SK-N-SH (cell line): ENCODE results near the gene C19orf12. TPM values are rescaled to one million over a fixed set of nuclear protein-coding genes. Genes with fewer than 3 reads are reported as not detected.

Experiments
- CTCF ChIA-PET: fragments of 300-600, 350-600 bp; formaldehyde crosslinking; extraction: SDS; loops from one replicate; lab custom pipeline; 2021; lab: Yijun Ruan, JAX
- POLR2A ChIA-PET: fragments of 350-600 bp; sonication (Branson Sonifier 250); formaldehyde crosslinking; extraction: SDS; loops from one replicate; lab custom pipeline; 2020; ENCODE audit warnings: antibody characterized with exemption, inconsistent platforms; lab: Yijun Ruan, JAX
- DNase-seq: peaks from one replicate; pipeline ENCODE4 v3.0.0; 2012
- H2AFZ ChIP-seq: fragments of 200-600 bp; sonication (generic); 2 replicates; pipeline ENCODE4 v1.8.1; 2016; ENCODE audit warnings: antibody characterized with exemption, mild to moderate bottlenecking, low read depth
- H3F3A ChIP-seq: fragments of 200-600 bp; sonication (generic); replicated peaks from 2 replicates; pipeline ENCODE3; 2016; ENCODE audit warnings: antibody characterized with exemption, mild to moderate bottlenecking; ENCODE audit not compliant: insufficient read depth
- H3K27ac ChIP-seq, 2 experiments: fragments of 200-500 bp in 1 of 2; fragments of 200-600 bp in 1 of 2; sonication (Bioruptor generic) in 1 of 2; sonication (generic), shearing (Covaris generic) in 1 of 2; 2 replicates each; pipeline versions ENCODE4 v1.5.1 to v1.6.1; 2014 to 2016; ENCODE audit warnings: low read depth in 2 of 2, inconsistent platforms in 1 of 2, low read length in 1 of 2, mild to moderate bottlenecking in 1 of 2, mixed read lengths in 1 of 2
- H3K27me3 ChIP-seq: fragments of 200-600 bp; sonication (generic), shearing (Covaris generic); 2 replicates; pipeline ENCODE4 v1.6.1; 2016; ENCODE audit warnings: mixed run types; ENCODE audit not compliant: insufficient read depth
- H3K36me3 ChIP-seq, 2 experiments: fragments of 200-500 bp in 1 of 2; fragments of 200-600 bp in 1 of 2; sonication (Bioruptor generic) in 1 of 2; sonication (generic) in 1 of 2; replicated peaks in 1 of 2; 2 replicates each; pipeline versions ENCODE3 to v1.5.1; 2014 to 2016; ENCODE audit warnings: low read length in 1 of 2, mild to moderate bottlenecking in 1 of 2; ENCODE audit not compliant: insufficient read depth in 2 of 2, control insufficient read depth in 1 of 2
- H3K4me1 ChIP-seq, 2 experiments: fragments of 200-500 bp in 1 of 2; fragments of 200-600 bp in 1 of 2; sonication (Bioruptor generic) in 1 of 2; sonication (generic), shearing (Covaris generic) in 1 of 2; 2 replicates each; pipeline versions ENCODE4 v1.5.1 to v1.6.1; 2014 to 2016; ENCODE audit warnings: low read depth in 1 of 2, low read length in 1 of 2, mixed run types in 1 of 2; ENCODE audit not compliant: insufficient read depth in 2 of 2, control insufficient read depth in 1 of 2
- H3K4me2 ChIP-seq: fragments of 200-600 bp; sonication (generic), shearing (Covaris generic); 2 replicates; pipeline ENCODE4 v1.6.1; 2017; ENCODE audit warnings: mixed run types
- H3K4me3 ChIP-seq, 2 experiments: fragments of 200-500 bp in 1 of 2; fragments of 200-600 bp in 1 of 2; sonication (Bioruptor generic) in 1 of 2; sonication (generic), shearing (Covaris generic) in 1 of 2; 2 replicates each; pipeline versions ENCODE4 v1.5.1 to v1.8.1; 2014 to 2016; ENCODE audit warnings: low read depth in 2 of 2, inconsistent platforms in 1 of 2, low read length in 1 of 2, mild to moderate bottlenecking in 1 of 2, mixed read lengths in 1 of 2, moderate library complexity in 1 of 2
- H3K79me2 ChIP-seq: fragments of 200-600 bp; sonication (generic); 2 replicates; pipeline ENCODE4 v1.8.1; 2017; ENCODE audit warnings: mild to moderate bottlenecking; ENCODE audit not compliant: insufficient read depth
- H3K9ac ChIP-seq: fragments of 200-600 bp; sonication (generic); 2 replicates; pipeline ENCODE4 v1.6.1; 2017; ENCODE audit warnings: mixed run types
- H3K9me2 ChIP-seq: fragments of 200-600 bp; sonication (generic); 2 replicates; pipeline ENCODE4 v1.6.1; 2017; ENCODE audit warnings: mixed run types
- H3K9me3 ChIP-seq: fragments of 200-600 bp; sonication (generic); 2 replicates; pipeline ENCODE4 v1.6.1; 2017; ENCODE audit warnings: mixed run types, mild to moderate bottlenecking, moderate library complexity
- H4K20me1 ChIP-seq: fragments of 200-600 bp; sonication (generic); 2 replicates; pipeline ENCODE4 v1.6.1; 2017; ENCODE audit warnings: mild to moderate bottlenecking, mixed run types; ENCODE audit not compliant: insufficient read depth
- FOSL2 ChIP-seq: IDR thresholded peaks from 2 replicates; pipeline ENCODE4 v1.4.0; 2012; ENCODE audit warnings: low read depth, mild to moderate bottlenecking, moderate library complexity, borderline replicate concordance
- GABPA ChIP-seq: IDR thresholded peaks from 2 replicates; pipeline ENCODE4 v1.4.0; 2012; ENCODE audit warnings: low read depth, mild to moderate bottlenecking
- GATA2 ChIP-seq: sonication (generic); formaldehyde crosslinking; IDR thresholded peaks from 2 replicates; pipeline ENCODE4 v1.5.0; 2020; ENCODE audit warnings: mild to moderate bottlenecking, missing genetic modification reagents
- JUND ChIP-seq: IDR thresholded peaks from 2 replicates; pipeline ENCODE4 v1.4.0; 2012
- NFIC ChIP-seq: IDR thresholded peaks from 2 replicates; pipeline ENCODE4 v1.4.0; 2012; ENCODE audit warnings: borderline replicate concordance
- NRF1 ChIP-seq: IDR thresholded peaks from 2 replicates; pipeline ENCODE4 v1.6.1; 2012; ENCODE audit warnings: low read depth, mild to moderate bottlenecking, low read length
- POLR2AphosphoS5 ChIP-seq: IDR thresholded peaks from 2 replicates; pipeline ENCODE4 v1.6.1; 2012; ENCODE audit warnings: low read depth, low read length
- RFX5 ChIP-seq: IDR thresholded peaks from 2 replicates; pipeline ENCODE4 v1.6.1; 2012; ENCODE audit warnings: mild to moderate bottlenecking, improper control_type of control experiment, low read length
- SMC3 ChIP-seq: IDR thresholded peaks from 2 replicates; pipeline ENCODE4 v1.6.1; 2012; ENCODE audit warnings: low read depth, low read length, improper control_type of control experiment
- TAF1 ChIP-seq: IDR thresholded peaks from 2 replicates; pipeline ENCODE4 v1.6.1; 2012; ENCODE audit warnings: low read depth, mild to moderate bottlenecking, low read length, moderate library complexity, borderline replicate concordance
- TEAD4 ChIP-seq: IDR thresholded peaks from 2 replicates; pipeline ENCODE4 v1.4.0; 2012; ENCODE audit warnings: mild to moderate bottlenecking, borderline replicate concordance; ENCODE audit not compliant: insufficient read depth
- YY1 ChIP-seq: IDR thresholded peaks from 2 replicates; pipeline ENCODE4 v1.4.0; 2012; ENCODE audit warnings: low read depth, mild to moderate bottlenecking
- WGBS: methylation state at CpG from one replicate; pipeline ENCODE4 v1.1.6; 2017; ENCODE audit warnings: low lambda C conversion rate; 5-methylcytosine and 5-hydroxymethylcytosine counted together
- polyA plus RNA-seq, 3 experiments: library from polyadenylated mRNA; depleted of rRNA; stranded (reverse); fragments of >200 nt; gene quantifications; 2 replicates each; pipeline ENCODE4 v1.2.3, GENCODE V29; 2012
- TF ChIP-seq, protein P1 (sequence below): IDR thresholded peaks from 2 replicates; pipeline ENCODE4; 2012
- TF ChIP-seq, protein P2 (sequence below): IDR thresholded peaks from 2 replicates; pipeline ENCODE4 v1.6.1; 2012; ENCODE audit warnings: mild to moderate bottlenecking, low read depth, low read length, moderate library complexity
- TF ChIP-seq, protein P3 (sequence below): fragments of 200-600 bp; sonication (generic); IDR thresholded peaks from 2 replicates; pipeline ENCODE4 v1.6.1; 2017; ENCODE audit warnings: antibody characterized with exemption, mild to moderate bottlenecking, moderate library complexity

The C19orf12 gene
- polyA plus RNA-seq, 1 of the 3 experiments (the other 2 are of a cell fraction), result 30.5 TPM

DNA sequence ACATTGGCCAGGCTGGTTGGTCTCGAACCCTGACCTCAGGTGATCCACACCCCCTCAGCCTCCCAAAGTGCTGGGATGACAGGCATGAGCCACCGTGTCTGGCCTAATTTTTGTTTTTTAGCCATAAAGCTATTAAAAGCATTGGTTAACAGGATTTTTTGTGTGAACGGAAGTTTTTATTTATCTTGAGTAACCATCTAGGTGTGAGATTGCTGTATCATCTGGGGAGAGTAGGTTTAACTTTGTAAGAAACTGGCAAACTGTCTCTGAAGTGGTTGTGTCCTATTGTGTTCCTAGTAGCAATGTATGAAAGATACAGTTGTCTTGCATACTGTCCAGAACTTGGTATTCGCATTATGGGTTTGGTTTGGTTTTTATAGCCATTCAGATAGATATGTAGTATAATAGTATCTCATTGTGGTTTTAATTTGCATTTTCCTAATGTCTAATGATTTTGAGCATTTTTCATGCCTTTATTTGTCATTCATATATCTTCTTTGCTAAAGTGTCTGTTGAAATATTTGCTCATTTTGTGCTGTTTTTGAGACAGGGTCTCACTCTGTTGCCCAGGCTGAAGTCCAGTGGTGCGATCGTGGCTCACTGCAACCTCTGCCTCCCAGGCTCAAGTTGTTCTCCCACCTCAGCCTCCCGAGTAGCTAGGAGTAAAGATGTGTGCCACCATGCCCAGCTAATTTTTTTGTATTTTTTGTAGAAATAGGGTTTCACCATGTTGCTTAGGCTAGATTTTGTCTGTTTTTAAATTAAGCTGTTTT lies 63.3 kb downstream of the C19orf12 start:
- DNase-seq, result no peak
- Histone ChIP-seq H3K79me2 (no peaks in the 10 kb centered on the region), H3F3A (no peaks in the 10 kb centered on the region), H2AFZ (no peak overlapping the region), H3K27me3 (peaks cover 9% of the 10 kb centered on the region; the same call in 1 of the 2 replicates), H3K27ac (no peak overlapping the region)
- POLR2A ChIA-PET, result no interaction called here
- 23% methylated on average over 7 of the region's 7 CpGs for WGBS
- TF ChIP-seq GATA2 (CRISPR knock-in tag) (no peak), NRF1 (no peak), JUND (no peak), SMC3 (no peak), FOSL2 (no peak), GABPA (no peak), NFIC (no peak)
- TF ChIP-seq, protein P1, sequence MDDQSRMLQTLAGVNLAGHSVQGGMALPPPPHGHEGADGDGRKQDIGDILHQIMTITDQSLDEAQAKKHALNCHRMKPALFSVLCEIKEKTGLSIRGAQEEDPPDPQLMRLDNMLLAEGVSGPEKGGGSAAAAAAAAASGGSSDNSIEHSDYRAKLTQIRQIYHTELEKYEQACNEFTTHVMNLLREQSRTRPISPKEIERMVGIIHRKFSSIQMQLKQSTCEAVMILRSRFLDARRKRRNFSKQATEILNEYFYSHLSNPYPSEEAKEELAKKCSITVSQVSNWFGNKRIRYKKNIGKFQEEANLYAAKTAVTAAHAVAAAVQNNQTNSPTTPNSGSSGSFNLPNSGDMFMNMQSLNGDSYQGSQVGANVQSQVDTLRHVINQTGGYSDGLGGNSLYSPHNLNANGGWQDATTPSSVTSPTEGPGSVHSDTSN, result no peak
- TF ChIP-seq, protein P2, sequence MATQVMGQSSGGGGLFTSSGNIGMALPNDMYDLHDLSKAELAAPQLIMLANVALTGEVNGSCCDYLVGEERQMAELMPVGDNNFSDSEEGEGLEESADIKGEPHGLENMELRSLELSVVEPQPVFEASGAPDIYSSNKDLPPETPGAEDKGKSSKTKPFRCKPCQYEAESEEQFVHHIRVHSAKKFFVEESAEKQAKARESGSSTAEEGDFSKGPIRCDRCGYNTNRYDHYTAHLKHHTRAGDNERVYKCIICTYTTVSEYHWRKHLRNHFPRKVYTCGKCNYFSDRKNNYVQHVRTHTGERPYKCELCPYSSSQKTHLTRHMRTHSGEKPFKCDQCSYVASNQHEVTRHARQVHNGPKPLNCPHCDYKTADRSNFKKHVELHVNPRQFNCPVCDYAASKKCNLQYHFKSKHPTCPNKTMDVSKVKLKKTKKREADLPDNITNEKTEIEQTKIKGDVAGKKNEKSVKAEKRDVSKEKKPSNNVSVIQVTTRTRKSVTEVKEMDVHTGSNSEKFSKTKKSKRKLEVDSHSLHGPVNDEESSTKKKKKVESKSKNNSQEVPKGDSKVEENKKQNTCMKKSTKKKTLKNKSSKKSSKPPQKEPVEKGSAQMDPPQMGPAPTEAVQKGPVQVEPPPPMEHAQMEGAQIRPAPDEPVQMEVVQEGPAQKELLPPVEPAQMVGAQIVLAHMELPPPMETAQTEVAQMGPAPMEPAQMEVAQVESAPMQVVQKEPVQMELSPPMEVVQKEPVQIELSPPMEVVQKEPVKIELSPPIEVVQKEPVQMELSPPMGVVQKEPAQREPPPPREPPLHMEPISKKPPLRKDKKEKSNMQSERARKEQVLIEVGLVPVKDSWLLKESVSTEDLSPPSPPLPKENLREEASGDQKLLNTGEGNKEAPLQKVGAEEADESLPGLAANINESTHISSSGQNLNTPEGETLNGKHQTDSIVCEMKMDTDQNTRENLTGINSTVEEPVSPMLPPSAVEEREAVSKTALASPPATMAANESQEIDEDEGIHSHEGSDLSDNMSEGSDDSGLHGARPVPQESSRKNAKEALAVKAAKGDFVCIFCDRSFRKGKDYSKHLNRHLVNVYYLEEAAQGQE, result no peak
- TF ChIP-seq, all 33 proteins: peak for 0
- no peaks in the 10 kb centered on the region for H3K4me1 ChIP-seq
- H3K4me2 ChIP-seq, result no peak overlapping the region
- no peaks in the 10 kb centered on the region for H3K36me3 ChIP-seq
- CTCF ChIA-PET, result interaction anchor here (1.0 kb wide), 2 partner anchors 13 to 41 kb away, joined by 3 read pairs; partner anchors contain the start of gene PLEKHF1
- no peaks in the 10 kb centered on the region for H4K20me1 ChIP-seq
- no peak overlapping the region for H3K9ac ChIP-seq
- H3K9me2 ChIP-seq, result no peaks in the 10 kb centered on the region
- H3K4me3 ChIP-seq, result no peak overlapping the region
- no peaks in the 10 kb centered on the region for H3K9me3 ChIP-seq

DNA sequence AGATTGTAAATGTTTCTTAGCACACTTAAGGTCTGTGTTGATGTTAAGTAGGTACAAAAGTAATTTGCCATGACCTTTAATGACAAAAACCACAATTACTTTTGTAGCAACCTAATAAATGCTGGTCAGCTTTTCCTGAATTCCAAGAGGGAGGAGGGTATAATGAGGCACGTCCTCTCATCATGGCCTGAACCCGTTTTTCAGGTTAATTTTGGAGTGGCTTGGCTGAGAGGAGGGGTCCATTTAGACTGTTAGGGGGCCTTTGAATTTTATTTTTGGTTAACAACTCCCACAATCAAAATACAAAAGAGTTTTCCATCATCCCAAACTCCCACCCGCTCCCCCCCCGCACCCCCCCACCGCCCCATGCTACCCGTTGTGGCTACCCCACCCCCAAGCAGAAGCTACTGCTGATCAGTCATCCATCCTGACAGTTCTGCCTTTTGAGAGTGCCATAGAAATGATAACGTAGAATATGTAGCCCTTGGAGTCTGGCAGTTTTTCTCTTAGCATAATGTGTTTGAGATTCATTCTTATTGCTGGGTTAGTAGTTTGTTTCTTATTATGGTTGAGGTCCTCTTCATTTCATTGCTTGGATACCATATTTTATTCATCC lies 64.2 kb downstream of the C19orf12 start:
- DNase-seq, result no peak
- no peak overlapping the region for H3K4me3 ChIP-seq
- H3K27ac ChIP-seq, result no peak overlapping the region
- WGBS, result 10% methylated on average over 7 of the region's 7 CpGs
- no peak overlapping the region for H3K9ac ChIP-seq
- no peaks in the 10 kb centered on the region for H3K36me3 ChIP-seq
- no peaks in the 10 kb centered on the region for H4K20me1 ChIP-seq
- H2AFZ ChIP-seq, result no peak overlapping the region
- POLR2A ChIA-PET, result no interaction called here
- H3K79me2 ChIP-seq, result no peaks in the 10 kb centered on the region
- H3K27me3 ChIP-seq, result peaks cover 9% of the 10 kb centered on the region; the same call in 1 of the 2 replicates
- H3K9me3 ChIP-seq, result no peaks in the 10 kb centered on the region
- H3K4me1 ChIP-seq, result no peaks in the 10 kb centered on the region; a peak in 1 of 4 replicates
- no peaks in the 10 kb centered on the region for H3F3A ChIP-seq
- H3K9me2 ChIP-seq, result no peaks in the 10 kb centered on the region
- H3K4me2 ChIP-seq, result no peak overlapping the region
- CTCF ChIA-PET, result interaction anchor here (1.4 kb wide), 1 partner anchor 40 kb away, joined by 3 read pairs; no protein-coding TSS in a partner anchor
- TF ChIP-seq POLR2AphosphoS5 (no peak), TAF1 (no peak), GATA2 (CRISPR knock-in tag) (no peak), NRF1 (no peak), YY1 (no peak), TEAD4 (no peak), GABPA (no peak), RFX5 (no peak)
- TF ChIP-seq, protein P2, result no peak
- TF ChIP-seq, protein P3, sequence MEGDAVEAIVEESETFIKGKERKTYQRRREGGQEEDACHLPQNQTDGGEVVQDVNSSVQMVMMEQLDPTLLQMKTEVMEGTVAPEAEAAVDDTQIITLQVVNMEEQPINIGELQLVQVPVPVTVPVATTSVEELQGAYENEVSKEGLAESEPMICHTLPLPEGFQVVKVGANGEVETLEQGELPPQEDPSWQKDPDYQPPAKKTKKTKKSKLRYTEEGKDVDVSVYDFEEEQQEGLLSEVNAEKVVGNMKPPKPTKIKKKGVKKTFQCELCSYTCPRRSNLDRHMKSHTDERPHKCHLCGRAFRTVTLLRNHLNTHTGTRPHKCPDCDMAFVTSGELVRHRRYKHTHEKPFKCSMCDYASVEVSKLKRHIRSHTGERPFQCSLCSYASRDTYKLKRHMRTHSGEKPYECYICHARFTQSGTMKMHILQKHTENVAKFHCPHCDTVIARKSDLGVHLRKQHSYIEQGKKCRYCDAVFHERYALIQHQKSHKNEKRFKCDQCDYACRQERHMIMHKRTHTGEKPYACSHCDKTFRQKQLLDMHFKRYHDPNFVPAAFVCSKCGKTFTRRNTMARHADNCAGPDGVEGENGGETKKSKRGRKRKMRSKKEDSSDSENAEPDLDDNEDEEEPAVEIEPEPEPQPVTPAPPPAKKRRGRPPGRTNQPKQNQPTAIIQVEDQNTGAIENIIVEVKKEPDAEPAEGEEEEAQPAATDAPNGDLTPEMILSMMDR, result no peak
